ENCODE data around the gene ABCA2.
A peak's percentile ranks its signal among the peaks of the same experiment; 100 is the strongest.

Gene ABCA2

DNA sequence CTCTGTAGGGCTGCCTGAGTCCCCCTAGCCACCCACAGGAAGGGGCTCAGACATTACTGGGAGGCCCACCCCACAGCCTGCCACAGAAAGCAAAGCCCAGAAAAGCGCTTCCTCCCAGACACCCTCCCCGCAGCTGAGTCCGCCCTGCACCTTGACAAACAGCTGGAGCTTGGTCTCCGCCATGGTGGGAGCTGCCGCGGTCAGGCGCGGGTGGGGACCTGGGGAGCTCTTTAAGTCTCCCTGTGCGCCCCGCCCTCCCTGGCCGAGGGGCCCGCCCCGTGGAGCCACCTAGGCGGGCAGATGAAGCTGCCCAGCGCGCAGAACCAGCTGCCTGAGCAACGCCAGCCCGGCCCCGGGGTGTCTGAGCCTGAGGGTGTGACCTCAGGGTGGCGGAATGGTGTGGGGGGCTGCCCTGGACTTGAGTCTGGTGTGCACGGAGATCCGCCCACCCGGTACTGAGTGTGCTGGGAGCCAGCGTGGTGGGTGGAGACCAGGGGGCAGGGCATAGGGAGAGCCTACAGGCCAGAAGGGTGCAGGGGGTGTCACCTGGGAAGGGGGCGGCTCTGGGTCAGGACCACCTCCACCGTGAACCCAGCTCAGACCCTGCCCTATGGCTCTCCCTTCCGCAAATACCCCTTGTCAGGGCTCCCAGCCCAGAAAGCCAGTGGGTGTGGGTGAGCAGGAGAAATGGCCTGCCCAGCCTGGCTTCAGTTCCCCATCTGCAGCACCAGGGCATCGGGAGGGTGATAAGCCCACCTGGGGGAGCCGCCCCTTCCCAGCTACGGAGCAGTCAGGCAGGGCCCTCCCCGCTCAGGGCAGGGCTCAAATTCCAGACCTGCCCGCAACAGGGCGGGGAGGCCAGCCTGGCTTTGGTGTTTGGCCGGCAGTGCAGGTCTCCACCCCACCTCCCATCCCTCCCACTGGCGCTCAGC is 31.4 kb downstream of the ABCA2 start, which contains the start of gene CLIC3:
Gene CLIC3, minus strand, starts transcription at position 208 of the 932 bp plus-strand sequence. Its CDS starts 25 bp downstream, at position 183.
- peak; percentile 73 for DNase-seq
- TF ChIP-seq, protein P1, sequence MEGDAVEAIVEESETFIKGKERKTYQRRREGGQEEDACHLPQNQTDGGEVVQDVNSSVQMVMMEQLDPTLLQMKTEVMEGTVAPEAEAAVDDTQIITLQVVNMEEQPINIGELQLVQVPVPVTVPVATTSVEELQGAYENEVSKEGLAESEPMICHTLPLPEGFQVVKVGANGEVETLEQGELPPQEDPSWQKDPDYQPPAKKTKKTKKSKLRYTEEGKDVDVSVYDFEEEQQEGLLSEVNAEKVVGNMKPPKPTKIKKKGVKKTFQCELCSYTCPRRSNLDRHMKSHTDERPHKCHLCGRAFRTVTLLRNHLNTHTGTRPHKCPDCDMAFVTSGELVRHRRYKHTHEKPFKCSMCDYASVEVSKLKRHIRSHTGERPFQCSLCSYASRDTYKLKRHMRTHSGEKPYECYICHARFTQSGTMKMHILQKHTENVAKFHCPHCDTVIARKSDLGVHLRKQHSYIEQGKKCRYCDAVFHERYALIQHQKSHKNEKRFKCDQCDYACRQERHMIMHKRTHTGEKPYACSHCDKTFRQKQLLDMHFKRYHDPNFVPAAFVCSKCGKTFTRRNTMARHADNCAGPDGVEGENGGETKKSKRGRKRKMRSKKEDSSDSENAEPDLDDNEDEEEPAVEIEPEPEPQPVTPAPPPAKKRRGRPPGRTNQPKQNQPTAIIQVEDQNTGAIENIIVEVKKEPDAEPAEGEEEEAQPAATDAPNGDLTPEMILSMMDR (IDR thresholded peaks at IDR 0.05; ENCODE audit: low read depth, low read length), result no peak
- Histone ChIP-seq H3K27ac (peak within 1 kb of the TSS; percentile 3), H3K9me3 (ENCODE audit: severe bottlenecking) (no peaks in the 10 kb centered on the region), H3K4me3 (ENCODE audit: low read depth, low read length) (peak within 1 kb of the TSS; percentile 37), H3K36me3 (peaks cover 20% of the 10 kb centered on the region), H3K27me3 (ENCODE audit: insufficient read depth, low read depth, severe bottlenecking) (no peaks in the 10 kb centered on the region)

DNA sequence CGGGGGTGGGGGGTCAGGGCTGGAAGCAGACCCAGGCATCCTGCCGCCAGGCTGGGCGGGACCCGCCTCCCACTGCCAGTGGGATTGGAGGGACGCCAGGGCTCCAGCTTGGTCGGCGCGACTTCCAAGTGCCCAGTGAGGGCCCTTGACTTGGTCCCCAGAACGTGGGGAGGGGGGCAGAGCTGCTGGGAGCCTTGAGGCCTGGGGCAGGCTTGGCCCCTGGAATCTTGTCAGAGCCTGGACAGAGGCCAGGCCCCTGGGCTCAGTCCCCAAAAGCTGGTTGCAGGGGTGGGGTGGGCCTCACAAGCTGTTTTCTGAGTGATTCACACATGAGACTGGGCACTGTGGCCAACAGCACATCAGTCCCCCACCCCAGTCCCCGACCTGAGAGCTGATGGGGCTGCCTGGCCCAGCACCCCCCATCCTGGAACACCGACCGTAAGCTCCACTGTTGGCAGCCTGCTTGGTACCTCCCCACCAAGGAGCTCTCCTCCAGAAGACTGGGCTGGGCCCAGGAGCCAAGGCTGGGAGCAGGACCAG is 32.2 kb downstream of the ABCA2 start:
- H3K9me3 ChIP-seq (ENCODE audit: severe bottlenecking), result no peaks in the 10 kb centered on the region
- DNase-seq, result no peak
- H3K4me3 ChIP-seq (ENCODE audit: low read depth, low read length), result no peak overlapping the region

DNA sequence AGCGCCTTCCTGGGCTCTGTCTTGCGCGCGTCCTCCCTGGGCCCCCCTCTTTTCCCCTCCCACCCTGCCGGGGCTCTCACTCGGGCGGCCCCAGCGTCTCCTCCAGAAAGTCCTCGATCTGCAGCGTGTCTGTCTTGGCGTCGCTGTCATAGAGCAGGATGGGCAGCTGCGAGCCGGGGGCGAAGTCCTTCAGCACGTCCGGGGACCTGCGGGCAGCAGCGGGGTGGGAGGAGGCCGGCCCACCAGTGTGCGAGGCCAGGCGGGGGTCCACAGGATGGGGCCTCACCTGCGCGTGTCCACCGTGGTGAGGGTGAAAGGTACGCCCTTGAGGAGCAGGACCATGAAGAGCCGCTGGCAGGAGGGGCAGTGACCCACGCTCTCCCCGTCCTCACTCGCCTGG is 32.7 kb downstream of the ABCA2 start:
- DNase-seq, result no peak
- no peak overlapping the region for H3K4me3 ChIP-seq (ENCODE audit: low read depth, low read length)
- H3K27me3 ChIP-seq (ENCODE audit: insufficient read depth, low read depth, severe bottlenecking), result no peaks in the 10 kb centered on the region

More for the DNA sequence above, 32.2 kb downstream of the ABCA2 start:
- Histone ChIP-seq H3K27ac (0 out of 2 replicates have a peak overlapping the region, but pooled peaks have one; percentile 3), H3K27me3 (ENCODE audit: insufficient read depth, low read depth, severe bottlenecking) (no peaks in the 10 kb centered on the region), H3K36me3 (peaks cover 20% of the 10 kb centered on the region)
- TF ChIP-seq, protein P1 (IDR thresholded peaks at IDR 0.05; ENCODE audit: low read depth, low read length), result no peak

DNA sequence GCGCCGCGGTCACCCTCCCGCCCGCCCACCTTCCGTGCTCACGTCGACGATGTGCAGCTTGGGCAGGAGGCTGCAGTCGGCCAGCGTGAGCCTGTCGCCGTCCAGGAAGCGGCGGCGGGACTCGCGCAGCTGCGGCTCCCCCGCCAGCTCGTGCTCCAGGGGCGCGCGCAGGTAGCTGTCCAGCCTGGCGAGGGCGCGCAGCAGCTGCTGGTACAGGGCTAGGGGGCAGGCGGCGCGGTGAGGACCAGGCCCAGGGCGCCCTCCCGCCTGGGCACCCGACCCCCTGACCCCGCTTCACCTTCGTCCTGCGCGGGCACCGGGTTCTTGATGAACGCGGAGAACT is 33.2 kb downstream of the ABCA2 start:
- peaks cover 20% of the 10 kb centered on the region for H3K36me3 ChIP-seq

More for the DNA sequence above, 32.7 kb downstream of the ABCA2 start:
- Histone ChIP-seq H3K36me3 (peaks cover 20% of the 10 kb centered on the region), H3K27ac (no peak overlapping the region), H3K9me3 (ENCODE audit: severe bottlenecking) (peaks cover 4% of the 10 kb centered on the region)
- TF ChIP-seq, protein P1 (IDR thresholded peaks at IDR 0.05; ENCODE audit: low read depth, low read length), result no peak

DNA sequence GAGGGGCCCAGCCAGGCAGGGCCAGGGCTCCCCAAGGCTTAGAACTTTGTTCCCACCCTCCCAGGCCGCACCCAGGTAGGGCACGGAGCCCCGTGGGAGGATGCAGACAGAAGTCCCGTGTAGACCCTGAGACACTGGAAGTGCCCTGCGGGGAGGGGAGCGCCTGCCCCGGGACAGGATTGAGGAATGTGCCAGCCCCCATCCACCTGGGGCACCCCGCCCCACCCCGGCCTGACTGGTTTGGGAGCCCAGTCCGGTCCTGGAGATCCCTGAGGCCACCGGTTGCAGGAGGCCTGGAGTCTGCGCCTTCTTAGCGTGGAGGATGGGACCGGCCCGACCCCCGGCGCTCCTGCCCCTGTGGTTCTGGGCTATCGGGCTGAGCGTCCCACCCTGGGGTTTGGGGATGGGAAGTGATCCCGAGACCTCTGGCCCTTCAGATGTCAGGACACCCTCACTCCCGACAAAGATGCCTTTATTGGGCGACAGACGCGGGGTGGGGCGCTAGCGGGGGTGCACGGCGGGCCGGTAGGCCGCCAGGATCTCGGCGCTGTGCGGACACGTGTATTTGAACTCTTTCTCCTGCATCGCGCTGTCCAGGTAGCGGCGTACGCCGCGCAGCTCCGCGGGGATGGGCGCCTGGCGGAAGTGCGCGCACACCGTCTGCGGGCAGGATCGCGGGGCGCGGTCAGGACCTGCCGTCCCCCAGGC is 33.7 kb downstream of the ABCA2 start:
- H3K27me3 ChIP-seq (ENCODE audit: insufficient read depth, low read depth, severe bottlenecking), result no peaks in the 10 kb centered on the region
- TF ChIP-seq, protein P1 (IDR thresholded peaks at IDR 0.05; ENCODE audit: low read depth, low read length), result no peak
- DNase-seq, result no peak
- H3K27ac ChIP-seq, result no peak overlapping the region
- no peak overlapping the region for H3K4me3 ChIP-seq (ENCODE audit: low read depth, low read length)
- peaks cover 20% of the 10 kb centered on the region for H3K36me3 ChIP-seq
- peaks cover 4% of the 10 kb centered on the region for H3K9me3 ChIP-seq (ENCODE audit: severe bottlenecking)

More for the DNA sequence above, 33.2 kb downstream of the ABCA2 start:
- TF ChIP-seq, protein P1 (IDR thresholded peaks at IDR 0.05; ENCODE audit: low read depth, low read length), result no peak
- no peaks in the 10 kb centered on the region for H3K27me3 ChIP-seq (ENCODE audit: insufficient read depth, low read depth, severe bottlenecking)
- no peak overlapping the region for H3K4me3 ChIP-seq (ENCODE audit: low read depth, low read length)
- no peak for DNase-seq
- H3K27ac ChIP-seq, result no peak overlapping the region
- peaks cover 4% of the 10 kb centered on the region for H3K9me3 ChIP-seq (ENCODE audit: severe bottlenecking)
